Measurements from ENCODE around the gene COBL.

COBL gene

GRCh38 chr7:51278797-51279196 is 37.8 kb downstream of the COBL start:
- TF ChIP-seq, protein P1, sequence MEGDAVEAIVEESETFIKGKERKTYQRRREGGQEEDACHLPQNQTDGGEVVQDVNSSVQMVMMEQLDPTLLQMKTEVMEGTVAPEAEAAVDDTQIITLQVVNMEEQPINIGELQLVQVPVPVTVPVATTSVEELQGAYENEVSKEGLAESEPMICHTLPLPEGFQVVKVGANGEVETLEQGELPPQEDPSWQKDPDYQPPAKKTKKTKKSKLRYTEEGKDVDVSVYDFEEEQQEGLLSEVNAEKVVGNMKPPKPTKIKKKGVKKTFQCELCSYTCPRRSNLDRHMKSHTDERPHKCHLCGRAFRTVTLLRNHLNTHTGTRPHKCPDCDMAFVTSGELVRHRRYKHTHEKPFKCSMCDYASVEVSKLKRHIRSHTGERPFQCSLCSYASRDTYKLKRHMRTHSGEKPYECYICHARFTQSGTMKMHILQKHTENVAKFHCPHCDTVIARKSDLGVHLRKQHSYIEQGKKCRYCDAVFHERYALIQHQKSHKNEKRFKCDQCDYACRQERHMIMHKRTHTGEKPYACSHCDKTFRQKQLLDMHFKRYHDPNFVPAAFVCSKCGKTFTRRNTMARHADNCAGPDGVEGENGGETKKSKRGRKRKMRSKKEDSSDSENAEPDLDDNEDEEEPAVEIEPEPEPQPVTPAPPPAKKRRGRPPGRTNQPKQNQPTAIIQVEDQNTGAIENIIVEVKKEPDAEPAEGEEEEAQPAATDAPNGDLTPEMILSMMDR (IDR thresholded peaks at IDR 0.05; ENCODE audit: insufficient read depth, low read depth, low read length, missing control alignments): no peak
- no peak for DNase-seq (ENCODE audit: low read depth)
- H3K4me3 ChIP-seq (ENCODE audit: low read depth, low read length): no peak overlapping the region

DNA sequence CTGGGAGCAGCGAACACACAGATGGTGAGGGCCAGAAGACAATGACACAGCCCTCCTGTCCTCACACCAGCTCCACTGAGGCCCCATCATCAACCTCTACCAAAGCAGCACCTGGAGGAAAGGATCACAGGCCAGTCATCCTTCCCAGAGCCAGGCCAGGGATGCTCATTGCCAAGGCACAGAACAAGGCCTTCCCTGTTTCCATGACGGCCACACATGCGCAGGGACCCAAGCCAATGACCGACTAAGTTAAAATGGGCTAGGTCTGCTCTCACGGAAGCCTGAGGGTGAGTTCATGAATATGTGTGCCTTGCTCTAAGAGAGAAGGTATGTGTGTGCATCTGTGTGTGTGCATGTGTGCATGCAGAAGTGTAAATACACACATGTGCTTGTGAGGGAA is 39.6 kb downstream of the COBL start:
- H3K4me3 ChIP-seq (ENCODE audit: low read depth, low read length): no peak overlapping the region
- TF ChIP-seq, protein P1 (IDR thresholded peaks at IDR 0.05; ENCODE audit: insufficient read depth, low read depth, low read length, missing control alignments): no peak
- no peak for DNase-seq (ENCODE audit: low read depth)

DNA sequence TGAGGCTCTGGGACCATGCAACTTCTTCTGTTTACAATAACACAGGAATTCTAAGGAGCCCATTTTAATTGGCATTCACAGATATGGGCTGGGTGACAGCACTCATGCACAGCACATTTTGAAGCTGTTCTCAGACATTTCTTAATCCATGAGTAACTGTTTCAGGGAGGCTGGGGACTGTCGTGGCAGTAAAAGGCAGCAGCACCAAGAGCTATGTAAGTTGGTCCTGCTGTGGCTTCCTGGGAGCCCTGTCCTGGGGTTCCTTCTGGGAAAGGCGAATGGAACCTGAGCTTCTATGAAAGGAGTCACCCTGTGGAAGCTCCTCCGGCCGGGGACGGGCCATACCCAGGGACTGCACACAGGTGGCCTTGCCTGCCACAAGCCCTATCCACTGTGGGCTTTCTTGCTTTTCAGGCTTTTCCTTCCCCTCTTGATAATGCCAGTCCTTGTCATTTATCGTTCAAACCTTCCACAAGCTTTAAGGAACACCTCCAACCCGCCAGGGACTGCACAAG is 40.5 kb downstream of the COBL start:
- H3K4me3 ChIP-seq (ENCODE audit: low read depth, low read length): no peak overlapping the region
- TF ChIP-seq, protein P1 (IDR thresholded peaks at IDR 0.05; ENCODE audit: insufficient read depth, low read depth, low read length, missing control alignments): no peak
- DNase-seq (ENCODE audit: low read depth): no peak

- TF ChIP-seq, protein P1 (IDR thresholded peaks at IDR 0.05; ENCODE audit: insufficient read depth, low read depth, low read length, missing control alignments): no peak
- DNase-seq (ENCODE audit: low read depth): no peak
- no peak overlapping the region for H3K4me3 ChIP-seq (ENCODE audit: low read depth, low read length)
These were observed 41.1 kb downstream of the COBL start for GRCh38 chr7:51275532-51275931.

GRCh38 chr7:51274955-51275354 is 41.7 kb downstream of the COBL start:
- no peak overlapping the region for H3K4me3 ChIP-seq (ENCODE audit: low read depth, low read length)
- TF ChIP-seq, protein P1 (IDR thresholded peaks at IDR 0.05; ENCODE audit: insufficient read depth, low read depth, low read length, missing control alignments): no peak
- DNase-seq (ENCODE audit: low read depth): no peak

DNA sequence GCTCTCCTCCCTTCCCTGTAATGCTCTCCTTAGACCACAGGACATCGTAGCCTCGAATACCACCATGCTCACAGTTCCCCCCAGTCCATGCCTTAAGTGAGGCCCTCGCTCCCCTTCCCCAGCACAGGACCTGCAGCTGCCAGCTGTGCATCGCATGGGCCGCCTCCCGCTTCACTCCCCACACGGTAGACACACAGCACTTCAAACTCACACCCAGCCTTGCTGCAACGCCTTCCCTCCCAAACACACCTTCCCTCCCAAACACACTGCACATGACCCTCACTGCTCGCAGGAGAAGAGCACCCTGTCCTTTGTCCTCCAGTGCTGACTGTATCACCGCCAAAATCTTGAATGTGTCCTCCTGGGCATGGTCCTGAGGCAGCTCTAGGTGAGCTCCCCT is 42.6 kb downstream of the COBL start:
- H3K4me3 ChIP-seq (ENCODE audit: low read depth, low read length): no peak overlapping the region
- TF ChIP-seq, protein P1 (IDR thresholded peaks at IDR 0.05; ENCODE audit: insufficient read depth, low read depth, low read length, missing control alignments): no peak
- no peak for DNase-seq (ENCODE audit: low read depth)

DNA sequence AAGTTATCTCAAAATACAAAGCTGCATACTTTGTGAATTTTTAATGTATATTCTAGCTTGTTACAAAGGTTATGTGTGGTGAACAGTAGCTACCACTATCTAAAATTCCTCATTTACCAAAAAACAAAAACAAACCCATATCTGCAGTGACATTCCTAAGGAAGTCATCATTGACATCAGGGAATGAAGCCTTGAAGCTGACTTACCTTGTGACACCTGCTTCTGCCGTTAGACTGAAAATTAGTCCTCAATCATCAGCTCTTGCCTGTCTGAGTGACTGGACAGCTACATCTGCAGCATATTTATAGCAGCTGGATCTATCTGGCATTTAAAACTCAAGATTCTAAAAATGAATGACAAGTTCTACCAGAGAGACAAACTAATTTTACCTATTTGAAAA is 43.2 kb downstream of the COBL start:
- no peak for DNase-seq (ENCODE audit: low read depth)
- TF ChIP-seq, protein P1 (IDR thresholded peaks at IDR 0.05; ENCODE audit: insufficient read depth, low read depth, low read length, missing control alignments): no peak
- H3K4me3 ChIP-seq (ENCODE audit: low read depth, low read length): no peak overlapping the region
